Right lobe of liver (tissue), 4 donors: ENCODE data around the gene PROKR1.

Experiments used
- POLR2A ChIP-seq: fragments of 450-650 bp; IDR thresholded peaks from one replicate; pipeline ENCODE4 v1.6.1; 2017; ENCODE audit warnings: antibody characterized with exemption, mild to moderate bottlenecking
- TF ChIP-seq, protein P1 (sequence below), 4 donors: fragments of 200-600 bp in 3 of 4; fragments of 450-650 bp in 1 of 4; IDR thresholded peaks; one replicate each; pipeline versions ENCODE4 v1.5.1 to v1.8.0; 2016 to 2022; ENCODE audit warnings: antibody characterized with exemption in 4 of 4, mild to moderate bottlenecking in 2 of 4
- donor health status: DM: no; HTN: no; CAD: no.
- donor health status: DM: no; HTN: no; CAD: no.
- donor health status: DM: no; HTN: yes; CAD: no.

DNA sequence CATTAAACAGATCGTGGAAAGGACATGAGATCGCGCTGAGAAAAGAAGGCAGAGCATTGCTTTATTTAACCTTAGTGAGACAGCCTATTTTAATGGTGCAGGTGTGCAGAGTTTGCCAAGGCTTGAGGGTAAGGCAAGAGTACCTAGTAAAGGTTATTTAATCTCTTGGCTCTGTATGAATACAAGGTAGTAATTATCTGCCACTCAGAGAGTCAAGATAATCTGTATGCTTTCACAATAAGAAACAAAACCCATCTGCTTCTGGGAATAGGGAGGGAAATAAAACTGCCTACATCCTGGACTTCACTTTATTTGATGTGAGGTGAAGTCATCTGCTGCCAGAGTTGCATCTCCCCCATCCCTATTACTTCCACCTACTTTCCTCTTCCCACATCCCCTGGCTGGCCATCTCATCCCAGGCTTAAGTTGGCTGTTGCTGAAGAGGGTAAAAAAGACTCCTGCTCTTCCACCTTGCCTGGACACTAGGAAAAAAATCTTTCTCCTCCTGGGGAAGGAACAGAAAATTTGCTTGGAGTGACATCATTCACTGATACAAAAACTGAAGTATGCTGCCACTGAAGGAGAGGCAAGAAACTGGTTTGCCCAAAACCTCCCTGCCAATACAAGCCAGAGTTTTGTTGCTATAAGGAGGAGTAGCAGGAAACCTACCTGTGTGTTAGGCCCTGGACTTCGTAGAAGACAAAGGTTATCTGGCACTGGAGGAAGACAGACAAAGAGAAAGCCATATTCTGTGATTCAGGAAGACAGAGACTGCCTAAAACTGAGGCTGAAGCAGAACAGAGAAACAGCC, 55.4 kb downstream of the PROKR1 start:
- TF ChIP-seq, protein P1, sequence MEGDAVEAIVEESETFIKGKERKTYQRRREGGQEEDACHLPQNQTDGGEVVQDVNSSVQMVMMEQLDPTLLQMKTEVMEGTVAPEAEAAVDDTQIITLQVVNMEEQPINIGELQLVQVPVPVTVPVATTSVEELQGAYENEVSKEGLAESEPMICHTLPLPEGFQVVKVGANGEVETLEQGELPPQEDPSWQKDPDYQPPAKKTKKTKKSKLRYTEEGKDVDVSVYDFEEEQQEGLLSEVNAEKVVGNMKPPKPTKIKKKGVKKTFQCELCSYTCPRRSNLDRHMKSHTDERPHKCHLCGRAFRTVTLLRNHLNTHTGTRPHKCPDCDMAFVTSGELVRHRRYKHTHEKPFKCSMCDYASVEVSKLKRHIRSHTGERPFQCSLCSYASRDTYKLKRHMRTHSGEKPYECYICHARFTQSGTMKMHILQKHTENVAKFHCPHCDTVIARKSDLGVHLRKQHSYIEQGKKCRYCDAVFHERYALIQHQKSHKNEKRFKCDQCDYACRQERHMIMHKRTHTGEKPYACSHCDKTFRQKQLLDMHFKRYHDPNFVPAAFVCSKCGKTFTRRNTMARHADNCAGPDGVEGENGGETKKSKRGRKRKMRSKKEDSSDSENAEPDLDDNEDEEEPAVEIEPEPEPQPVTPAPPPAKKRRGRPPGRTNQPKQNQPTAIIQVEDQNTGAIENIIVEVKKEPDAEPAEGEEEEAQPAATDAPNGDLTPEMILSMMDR (IDR thresholded peaks at IDR 0.05), result no peak
- TF ChIP-seq POLR2A, result no peak
